HepG2 (cell line): ENCODE measurements around the gene CENPO. TPM values are rescaled to one million over a fixed set of nuclear protein-coding genes. Genes with fewer than 3 reads are reported as not detected.

Experiments used
- DDIT3 ChIP-seq: sonication (generic); formaldehyde crosslinking; IDR thresholded peaks from 2 replicates; pipeline ENCODE4 v1.4.0; 2020; ENCODE audit warnings: mild to moderate bottlenecking, missing genetic modification reagents
- ELF3 ChIP-seq: IDR thresholded peaks from 2 replicates; pipeline ENCODE4 v1.6.1; 2016; ENCODE audit warnings: missing genetic modification reagents, missing compliant biosample characterization
- FOSL2 ChIP-seq: sonication (generic); formaldehyde crosslinking; IDR thresholded peaks from 2 replicates; pipeline ENCODE4 v1.4.0; 2020; ENCODE audit warnings: missing genetic modification reagents
- MTF1 ChIP-seq: sonication (generic); formaldehyde crosslinking; IDR thresholded peaks from 2 replicates; pipeline ENCODE4 v1.5.0; 2020; ENCODE audit warnings: missing genetic modification reagents
- NCOA2 ChIP-seq: sonication (generic); formaldehyde crosslinking; IDR thresholded peaks from 2 replicates; pipeline ENCODE4 v1.8.0; 2022; ENCODE audit warnings: inconsistent platforms
- NFE2L2 ChIP-seq: fragments of 150-350 bp; IDR thresholded peaks from 2 replicates; pipeline ENCODE4 v1.6.1; 2014; ENCODE audit warnings: low read length
- PHF5A ChIP-seq: IDR thresholded peaks from one replicate; pipeline ENCODE4 v1.6.1; 2018; ENCODE audit warnings: low read depth, missing genetic modification reagents; ENCODE audit not compliant: unreplicated experiment
- PTBP1 ChIP-seq: fragments of 200-400 bp; formaldehyde crosslinking; IDR thresholded peaks from 2 replicates; pipeline ENCODE4 v1.6.1; 2018; ENCODE audit warnings: low read length, low read depth; ENCODE audit not compliant: poor library complexity, severe bottlenecking
- RORA ChIP-seq: sonication (generic); formaldehyde crosslinking; IDR thresholded peaks from 2 replicates; pipeline ENCODE4 v1.5.0; 2020; ENCODE audit warnings: mild to moderate bottlenecking, missing genetic modification reagents, moderate library complexity
- SMAD1 ChIP-seq: sonication (generic); formaldehyde crosslinking; IDR thresholded peaks from 2 replicates; pipeline ENCODE4 v1.4.0; 2020; ENCODE audit warnings: missing genetic modification reagents, low read depth, mild to moderate bottlenecking, borderline replicate concordance
- SP5 ChIP-seq: IDR thresholded peaks from 2 replicates; pipeline ENCODE4 v1.6.1; 2016; ENCODE audit warnings: low read depth, borderline replicate concordance
- STAG1 ChIP-seq: sonication (generic); formaldehyde crosslinking; IDR thresholded peaks from 2 replicates; pipeline ENCODE4 v1.4.0; 2020; ENCODE audit warnings: missing genetic modification reagents
- TAF15 ChIP-seq: fragments of 200-400 bp; formaldehyde crosslinking; IDR thresholded peaks from one replicate; pipeline ENCODE4 v1.6.1; 2018; ENCODE audit warnings: mild to moderate bottlenecking, low read depth, low read length; ENCODE audit not compliant: poor library complexity, severe bottlenecking
- TGIF2 ChIP-seq: IDR thresholded peaks from 2 replicates; pipeline ENCODE4 v1.6.1; 2016; ENCODE audit warnings: control low read depth, missing compliant biosample characterization
- TMF1 ChIP-seq: sonication (generic); formaldehyde crosslinking; IDR thresholded peaks from 2 replicates; pipeline ENCODE4 v1.8.1; 2022; ENCODE audit warnings: low read depth, missing genetic modification reagents
- U2AF2 ChIP-seq: fragments of 200-400 bp; formaldehyde crosslinking; IDR thresholded peaks from 2 replicates; pipeline ENCODE4 v1.6.1; 2017; ENCODE audit warnings: low read depth, mild to moderate bottlenecking, low read length
- ZNF276 ChIP-seq: sonication (generic); formaldehyde crosslinking; IDR thresholded peaks from 2 replicates; pipeline ENCODE4 v1.4.0; 2020; ENCODE audit warnings: mild to moderate bottlenecking, low read depth, missing genetic modification reagents
- ZNF44 ChIP-seq: sonication (generic); formaldehyde crosslinking; IDR thresholded peaks from 2 replicates; pipeline ENCODE4 v1.5.1; 2020; ENCODE audit warnings: mild to moderate bottlenecking, missing genetic modification reagents
- ZNF556 ChIP-seq: sonication (generic); formaldehyde crosslinking; IDR thresholded peaks from 2 replicates; pipeline ENCODE4 v1.4.0; 2020; ENCODE audit warnings: mild to moderate bottlenecking, missing genetic modification reagents, borderline replicate concordance
- ZNF569 ChIP-seq: sonication (generic); formaldehyde crosslinking; IDR thresholded peaks from 2 replicates; pipeline ENCODE4 v1.5.0; 2020; ENCODE audit warnings: mild to moderate bottlenecking, missing genetic modification reagents, moderate library complexity, borderline replicate concordance
- ZNF616 ChIP-seq: sonication (generic); formaldehyde crosslinking; IDR thresholded peaks from 2 replicates; pipeline ENCODE4 v1.5.0; 2020; ENCODE audit warnings: low read depth, mild to moderate bottlenecking, missing genetic modification reagents
- ZNF737 ChIP-seq: sonication (generic); formaldehyde crosslinking; IDR thresholded peaks from 2 replicates; pipeline ENCODE4 v1.5.0; 2020; ENCODE audit warnings: missing genetic modification reagents, mild to moderate bottlenecking, borderline replicate concordance
- ZSCAN25 ChIP-seq: sonication (generic); formaldehyde crosslinking; IDR thresholded peaks from 2 replicates; pipeline ENCODE4 v1.8.0; 2022; ENCODE audit warnings: mild to moderate bottlenecking, missing genetic modification reagents
- ZSCAN30 ChIP-seq: sonication (generic); formaldehyde crosslinking; IDR thresholded peaks from 2 replicates; pipeline ENCODE4 v1.5.0; 2020; ENCODE audit warnings: mild to moderate bottlenecking, missing genetic modification reagents
- polyA plus RNA-seq, 8 experiments: library from polyadenylated mRNA; depleted of rRNA in 3 of 8; stranded (reverse) in 7 of 8; unstranded in 1 of 8; fragments of >200 nt; fragmentation: Illumina TruSeq in 4 of 8; extraction: Trizol in 4 of 8; gene quantifications; 2 replicates each; pipeline versions ENCODE4 v1.2.1 to v1.2.3, GENCODE V29; 2011 to 2016; ENCODE audit warnings: low read depth in 4 of 8, missing spikeins in 1 of 8, mixed read lengths in 1 of 8; ENCODE audit not compliant: insufficient read depth in 1 of 8
- total RNA-seq, 5 experiments: library from RNA; depleted of rRNA; stranded (reverse); fragments of >200 nt; fragmentation: Illumina TruSeq; extraction: Trizol; gene quantifications; 2 replicates each; pipeline ENCODE4 v1.2.3, GENCODE V29; 2016; ENCODE audit warnings: low read depth in 1 of 5
- TF ChIP-seq, protein P1 (sequence below): IDR thresholded peaks from 2 replicates; pipeline ENCODE4 v1.6.1; 2018; ENCODE audit warnings: missing genetic modification reagents
- TF ChIP-seq, protein P2 (sequence below): sonication (generic); formaldehyde crosslinking; IDR thresholded peaks from 2 replicates; pipeline ENCODE4 v1.5.0; 2020; ENCODE audit warnings: mild to moderate bottlenecking, low read depth, missing genetic modification reagents, borderline replicate concordance
- TF ChIP-seq, protein P3 (sequence below): sonication (generic); formaldehyde crosslinking; IDR thresholded peaks from 2 replicates; pipeline ENCODE4 v1.4.0; 2020; ENCODE audit warnings: mild to moderate bottlenecking, missing genetic modification reagents

The CENPO gene
- total and polyA plus RNA-seq, 2 of the 13 experiments (the other 11 are each of a cell fraction or from before 2014, with no cell fraction given), result 19.7 to 35.5 TPM

GRCh38 chr2:24792874-24793760, at the start of gene CENPO, which contains the start of gene PTRHD1 (continued):
- TF ChIP-seq ZNF616 (no peak), ZNF737 (CRISPR knock-in tag) (no peak), NFE2L2 (no peak), ZNF276 (CRISPR knock-in tag) (0 out of 2 replicates have a peak, but pooled peaks have one; percentile 90), ZNF556 (CRISPR knock-in tag) (peak; percentile 69; the same call in 1 of the 2 replicates), ZNF569 (peak; percentile 92; the same call in 1 of the 2 replicates), PHF5A (CRISPR knock-in tag) (peak; percentile 80), SMAD1 (CRISPR knock-in tag) (peak; percentile 48; the same call in 1 of the 2 replicates), TAF15 (peak; percentile 19), PTBP1 (peak; percentile 35), SP5 (CRISPR knock-in tag) (peak; percentile 91), TMF1 (CRISPR knock-in tag) (peak; percentile 50; the same call in 1 of the 2 replicates), STAG1 (CRISPR knock-in tag) (peak; percentile 61), ELF3 (CRISPR knock-in tag) (peak; percentile 85), FOSL2 (peak; percentile 55; the same call in 1 of the 2 replicates), RORA (CRISPR knock-in tag) (no peak), DDIT3 (CRISPR knock-in tag) (peak; percentile 85; the same call in 1 of the 2 replicates), ZSCAN30 (CRISPR knock-in tag) (no peak), ZSCAN25 (peak; percentile 67; the same call in 1 of the 2 replicates), TGIF2 (CRISPR knock-in tag) (peak; percentile 93), NCOA2 (peak; percentile 63), U2AF2 (no peak), MTF1 (CRISPR knock-in tag) (no peak), ZNF44 (CRISPR knock-in tag) (peak; percentile 77)
- TF ChIP-seq, protein P1, sequence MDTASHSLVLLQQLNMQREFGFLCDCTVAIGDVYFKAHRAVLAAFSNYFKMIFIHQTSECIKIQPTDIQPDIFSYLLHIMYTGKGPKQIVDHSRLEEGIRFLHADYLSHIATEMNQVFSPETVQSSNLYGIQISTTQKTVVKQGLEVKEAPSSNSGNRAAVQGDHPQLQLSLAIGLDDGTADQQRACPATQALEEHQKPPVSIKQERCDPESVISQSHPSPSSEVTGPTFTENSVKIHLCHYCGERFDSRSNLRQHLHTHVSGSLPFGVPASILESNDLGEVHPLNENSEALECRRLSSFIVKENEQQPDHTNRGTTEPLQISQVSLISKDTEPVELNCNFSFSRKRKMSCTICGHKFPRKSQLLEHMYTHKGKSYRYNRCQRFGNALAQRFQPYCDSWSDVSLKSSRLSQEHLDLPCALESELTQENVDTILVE, result peak; percentile 86
- TF ChIP-seq, protein P2, sequence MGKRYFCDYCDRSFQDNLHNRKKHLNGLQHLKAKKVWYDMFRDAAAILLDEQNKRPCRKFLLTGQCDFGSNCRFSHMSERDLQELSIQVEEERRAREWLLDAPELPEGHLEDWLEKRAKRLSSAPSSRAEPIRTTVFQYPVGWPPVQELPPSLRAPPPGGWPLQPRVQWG (CRISPR knock-in tag), result no peak
- TF ChIP-seq, protein P3, sequence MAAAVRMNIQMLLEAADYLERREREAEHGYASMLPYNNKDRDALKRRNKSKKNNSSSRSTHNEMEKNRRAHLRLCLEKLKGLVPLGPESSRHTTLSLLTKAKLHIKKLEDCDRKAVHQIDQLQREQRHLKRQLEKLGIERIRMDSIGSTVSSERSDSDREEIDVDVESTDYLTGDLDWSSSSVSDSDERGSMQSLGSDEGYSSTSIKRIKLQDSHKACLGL, result peak; percentile 91
